Amygdala (tissue), 56 donors: ENCODE measurements around the gene ELFN2.
A peak's percentile ranks its signal among the peaks of the same experiment; 100 is the strongest.

ENCODE experiments used
- DNase-seq, 56 donors: peaks; one replicate each; lab custom pipeline; 2025; lab: John Stamatoyannopoulos, UW

The ELFN2 gene

DNA sequence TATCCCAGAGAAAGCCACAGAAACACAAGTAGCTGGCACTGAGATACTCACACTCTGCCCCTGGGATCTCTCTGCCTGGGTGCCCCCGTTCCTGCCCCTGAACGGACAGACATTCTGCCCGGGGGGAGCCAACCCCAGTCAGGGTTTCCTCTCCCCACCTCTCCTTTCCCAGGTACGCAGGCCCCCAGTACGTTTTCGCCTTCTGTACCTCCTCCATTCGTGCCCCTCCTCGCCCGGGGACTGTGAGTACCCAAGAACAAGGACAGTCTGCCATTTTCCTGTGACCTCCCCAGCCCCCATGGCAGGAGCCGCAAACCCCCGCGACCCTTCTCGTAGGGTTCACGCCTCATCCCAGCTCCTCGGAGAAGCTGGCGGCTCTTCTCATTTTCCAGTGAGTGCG, 29.1 kb upstream of the ELFN2 start:
- DNase-seq: no peak

DNA sequence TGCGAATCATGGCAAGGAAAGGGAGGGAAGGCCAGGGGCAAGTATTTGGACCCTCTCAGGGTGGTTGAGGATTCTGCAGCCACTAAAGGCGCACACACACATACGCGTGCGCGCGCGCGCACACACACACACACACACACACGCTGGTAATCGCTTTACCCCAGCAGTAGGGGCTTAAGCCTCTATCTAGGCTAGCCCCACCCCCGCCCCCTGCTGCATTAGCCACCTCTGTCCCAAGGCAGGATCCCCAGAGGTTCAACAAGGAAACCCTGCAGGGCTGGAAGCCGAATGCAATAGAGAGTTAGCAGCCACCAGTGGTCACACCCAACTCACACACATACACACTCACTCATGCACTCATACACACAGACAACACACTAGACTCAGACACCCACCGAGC, 28.6 kb upstream of the ELFN2 start:
- DNase-seq: no peak

DNA sequence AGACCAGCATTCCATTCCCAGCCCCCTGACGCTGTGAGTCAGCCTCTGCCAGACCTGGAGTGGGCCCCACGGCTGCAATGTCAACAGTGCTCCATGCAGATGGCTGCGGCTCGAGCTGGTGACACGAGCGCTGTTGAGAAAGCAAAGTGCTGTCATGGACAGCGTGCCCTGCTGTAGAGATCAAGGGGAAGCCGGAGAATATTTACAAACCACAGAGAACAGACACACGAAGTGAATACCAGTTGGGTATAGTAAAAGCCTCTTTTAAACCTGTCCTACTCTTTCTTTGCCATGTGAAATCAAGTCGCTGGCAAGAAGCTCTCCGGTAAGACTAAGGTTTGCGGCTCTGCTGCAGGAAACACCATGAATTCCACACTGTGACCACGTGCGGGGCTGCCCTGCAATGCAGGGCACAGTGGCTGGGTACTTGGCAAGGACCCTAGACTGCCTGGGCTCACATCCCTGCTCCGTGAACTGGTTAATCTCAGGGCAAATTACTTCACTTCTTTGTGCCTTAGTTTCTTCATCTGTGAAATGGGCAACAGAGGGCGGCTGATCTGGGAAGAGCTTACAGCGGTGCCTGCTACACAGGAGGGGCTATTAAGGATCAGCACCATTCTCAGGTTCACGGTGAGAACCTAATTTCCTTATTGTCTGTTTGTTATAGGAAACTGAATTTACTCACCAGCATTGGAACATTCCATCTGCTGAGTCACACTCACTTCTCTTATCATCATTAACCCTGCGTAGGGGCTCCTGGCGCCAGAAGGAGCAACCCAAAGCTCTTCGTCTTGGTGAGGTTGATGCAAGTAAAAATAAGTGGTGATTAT, 27.8 kb upstream of the ELFN2 start:
- DNase-seq: no peak

DNA sequence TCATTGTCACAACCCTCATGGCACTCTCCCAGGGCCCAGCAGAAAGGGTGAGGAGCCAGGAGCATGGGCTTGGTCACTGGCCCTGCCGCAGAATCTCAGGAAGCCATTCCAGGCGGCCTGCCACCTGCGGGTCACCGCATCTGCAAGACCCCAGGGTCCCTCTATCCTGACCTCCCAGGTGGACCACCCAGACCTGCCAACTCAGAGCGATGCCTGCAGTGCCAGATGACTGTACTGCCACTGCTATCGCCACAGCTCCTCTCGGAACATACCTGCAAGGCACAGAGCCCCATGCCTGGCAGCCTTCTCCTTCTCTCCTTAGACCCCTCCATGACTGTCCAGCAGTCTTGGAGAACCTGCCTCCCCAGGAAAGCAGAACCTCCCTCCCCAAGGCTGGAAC, 26.4 kb upstream of the ELFN2 start:
- no peak for DNase-seq

DNA sequence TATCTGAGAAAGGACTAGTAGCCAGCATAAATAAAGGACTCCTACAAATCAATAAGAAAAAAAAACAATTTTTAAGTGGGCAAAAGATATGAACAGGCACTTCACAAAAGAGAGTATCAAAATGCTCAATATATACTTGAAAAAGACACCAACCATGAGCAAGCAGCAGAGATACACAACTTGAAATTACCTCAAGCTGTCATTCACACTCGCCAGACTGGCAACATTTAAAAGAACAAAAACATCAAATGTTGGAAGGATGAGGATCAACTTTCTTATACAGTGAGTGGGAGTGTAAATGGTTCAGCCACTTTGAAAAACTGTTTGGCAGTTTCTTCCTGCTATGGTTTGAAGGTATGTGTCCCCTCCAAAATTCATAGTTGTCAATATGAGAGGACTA, 23.9 kb upstream of the ELFN2 start:
- no peak for DNase-seq

DNA sequence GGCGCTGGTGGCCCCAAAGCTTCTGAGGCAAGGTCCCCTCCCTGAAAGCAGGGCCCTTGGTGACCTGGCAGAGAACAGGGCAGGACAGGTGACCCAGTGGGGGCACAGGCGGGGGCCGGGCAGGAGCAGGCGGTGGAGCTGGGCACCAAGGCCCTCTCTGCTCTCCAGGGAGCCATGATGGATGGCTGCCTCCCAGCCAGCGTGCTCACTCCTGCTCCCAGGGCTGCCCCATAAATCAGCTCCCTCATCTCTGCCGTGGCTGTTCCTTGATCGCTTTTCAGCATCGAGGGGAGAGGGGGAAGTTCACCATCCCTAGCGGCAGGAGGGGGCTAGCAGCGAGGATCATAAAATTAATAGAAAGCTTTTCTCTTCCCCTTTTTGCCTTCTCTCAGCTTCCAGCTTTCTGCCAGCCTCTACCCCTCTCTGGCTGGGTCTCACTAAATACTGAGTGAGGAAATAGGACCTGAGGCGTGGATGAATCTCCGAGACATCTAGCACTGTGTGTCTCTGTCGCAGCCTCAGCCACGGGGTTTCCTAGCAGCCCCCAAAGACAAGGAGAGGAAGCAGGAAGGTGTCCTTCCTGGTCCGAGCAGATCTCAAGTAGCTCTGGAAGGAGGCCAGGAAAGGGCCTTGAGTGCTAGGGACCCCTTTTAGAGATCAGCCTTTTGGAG, 22.2 kb upstream of the ELFN2 start:
- no peak for DNase-seq

DNA sequence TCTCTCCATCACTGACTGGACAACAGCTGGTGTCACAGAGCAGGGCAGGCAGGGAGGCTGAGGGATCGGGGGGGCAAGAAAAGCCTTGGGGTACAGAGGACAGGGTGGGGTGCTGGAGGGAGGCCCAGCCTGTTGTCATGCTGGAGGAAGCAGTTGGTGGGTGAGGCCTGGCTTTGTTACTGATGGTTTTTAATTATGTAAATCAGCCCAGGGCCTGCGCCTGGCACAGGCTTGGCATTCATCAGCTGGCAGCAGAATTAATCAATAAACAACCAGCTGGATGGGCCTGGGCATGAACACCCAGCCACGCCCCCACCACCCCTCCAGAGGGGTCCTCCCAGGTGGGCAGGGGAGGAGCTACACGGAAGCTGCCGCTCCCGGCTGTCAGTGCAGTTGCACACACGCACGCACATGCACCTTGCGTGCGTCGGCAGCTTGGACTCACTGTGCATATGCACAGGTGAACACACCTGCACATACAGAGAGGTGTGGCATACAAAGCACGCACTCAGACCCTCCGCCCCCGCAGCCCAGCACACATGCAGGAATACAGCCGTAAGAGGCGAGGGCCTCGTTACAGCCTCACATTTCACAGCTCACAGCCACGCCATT, 21.3 kb upstream of the ELFN2 start:
- peak in 1 of 56 donors; percentile 39 for DNase-seq

DNA sequence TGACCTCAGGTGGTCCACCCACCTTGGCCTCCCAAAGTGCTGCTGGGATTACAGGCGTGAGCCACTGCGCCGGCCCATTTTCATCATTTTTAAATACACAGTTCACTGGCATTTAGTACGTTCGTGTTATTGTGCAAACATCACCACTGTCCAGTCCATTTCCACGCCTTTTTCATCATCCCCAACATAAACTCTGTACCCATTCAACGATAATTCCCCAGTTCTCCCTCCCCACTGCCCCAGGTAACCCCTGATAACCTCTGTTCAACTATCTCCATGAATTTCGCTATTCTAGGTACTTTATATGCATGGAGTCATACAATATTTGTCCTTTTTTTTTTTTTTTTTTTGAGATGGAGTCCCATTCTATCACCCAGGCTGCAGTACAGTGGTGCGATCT, 18.2 kb upstream of the ELFN2 start:
- no peak for DNase-seq

DNA sequence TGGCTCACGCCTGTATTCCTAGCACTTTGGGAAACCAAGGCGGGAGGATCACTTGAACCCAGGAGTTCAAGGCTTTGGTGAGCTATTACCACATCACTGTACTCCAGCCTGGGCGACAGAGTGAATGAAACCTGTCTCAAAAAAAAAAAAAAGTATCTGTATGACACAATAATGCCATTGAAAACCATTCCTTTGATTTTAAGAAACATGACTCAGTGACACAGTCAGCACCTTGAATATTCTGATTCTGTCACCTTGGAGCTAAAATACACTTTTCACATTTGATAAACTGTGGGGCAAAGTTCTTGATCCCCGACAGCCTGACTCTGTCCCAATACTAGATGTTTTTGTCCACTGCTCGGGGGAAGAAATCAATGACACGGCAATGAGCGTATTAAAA, 16.7 kb upstream of the ELFN2 start:
- DNase-seq: no peak

DNA sequence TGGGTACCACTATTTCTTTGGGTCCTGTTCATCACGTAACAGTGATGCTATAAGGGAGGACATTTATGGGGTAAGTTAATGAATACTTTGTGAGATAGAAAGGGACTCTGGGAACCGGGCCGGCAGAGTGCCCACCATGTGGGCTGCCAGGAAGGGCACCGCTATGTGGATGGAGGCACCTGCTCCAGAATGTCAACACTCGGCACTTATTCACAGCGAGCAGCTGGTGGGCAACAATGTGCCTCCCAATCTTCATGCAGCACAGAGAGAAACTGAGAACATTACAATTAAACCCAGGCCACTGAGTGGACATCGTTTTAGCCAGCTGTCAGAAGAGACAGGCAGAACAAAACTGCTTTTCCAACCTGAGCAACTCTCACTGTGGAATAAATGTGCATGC, 15.8 kb upstream of the ELFN2 start:
- DNase-seq: no peak

DNA sequence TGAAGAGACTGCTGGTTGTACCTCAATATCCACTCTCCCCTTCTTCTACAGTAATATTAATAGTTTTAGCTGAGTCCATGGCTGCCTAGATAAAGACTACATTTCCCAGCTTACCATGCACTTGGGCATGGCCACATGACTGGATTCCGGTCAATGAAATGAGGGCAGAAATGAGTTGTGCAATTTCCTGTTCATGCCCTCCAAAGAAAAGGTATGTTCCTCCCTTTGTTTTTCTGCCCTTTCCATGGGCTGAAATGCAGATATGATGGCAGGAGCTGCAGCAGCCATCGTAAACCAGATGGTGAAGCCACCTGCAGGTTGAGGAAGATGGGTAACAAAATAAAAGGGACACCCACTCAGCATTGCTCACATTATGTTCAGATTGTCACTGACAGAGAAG, 15.3 kb upstream of the ELFN2 start:
- DNase-seq: no peak

DNA sequence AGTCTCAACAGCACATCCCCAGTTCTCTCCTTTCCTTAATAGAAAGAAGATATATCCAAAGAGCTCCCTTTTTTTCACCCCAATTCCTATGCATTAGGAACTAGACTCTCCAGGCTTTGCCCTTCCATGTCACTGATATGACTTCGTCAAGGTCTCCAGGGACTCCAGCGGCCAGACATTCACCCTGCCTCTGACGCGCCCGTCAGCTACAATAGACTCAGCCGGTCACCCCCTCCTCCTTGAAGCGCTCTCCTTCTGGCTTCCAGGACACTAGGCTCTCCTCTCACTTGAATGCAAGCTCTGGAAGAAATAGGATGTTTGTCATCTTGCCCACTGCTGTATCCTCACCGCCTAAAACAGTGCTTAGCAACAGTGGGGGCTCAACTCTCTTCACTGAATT, 14.9 kb upstream of the ELFN2 start:
- no peak for DNase-seq

DNA sequence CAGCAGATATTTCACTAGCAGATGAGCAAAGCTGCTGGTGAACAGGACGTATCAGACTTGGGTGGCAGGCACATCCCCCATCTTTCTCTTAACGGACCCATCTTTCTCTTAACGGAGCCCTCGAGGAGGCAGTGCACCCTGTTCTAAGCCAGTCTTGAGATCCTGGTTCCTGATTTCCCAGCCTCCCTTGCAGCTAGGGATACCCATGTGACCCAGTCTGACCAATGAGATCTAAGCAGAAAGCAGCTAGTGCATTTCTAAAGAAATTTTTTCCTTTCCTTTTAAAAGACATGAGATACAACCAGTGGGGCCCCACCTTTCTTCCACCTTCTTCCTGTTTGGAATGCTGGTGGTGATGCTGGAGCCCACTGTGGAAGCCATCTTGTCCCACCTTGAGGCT, 13.6 kb upstream of the ELFN2 start:
- no peak for DNase-seq

DNA sequence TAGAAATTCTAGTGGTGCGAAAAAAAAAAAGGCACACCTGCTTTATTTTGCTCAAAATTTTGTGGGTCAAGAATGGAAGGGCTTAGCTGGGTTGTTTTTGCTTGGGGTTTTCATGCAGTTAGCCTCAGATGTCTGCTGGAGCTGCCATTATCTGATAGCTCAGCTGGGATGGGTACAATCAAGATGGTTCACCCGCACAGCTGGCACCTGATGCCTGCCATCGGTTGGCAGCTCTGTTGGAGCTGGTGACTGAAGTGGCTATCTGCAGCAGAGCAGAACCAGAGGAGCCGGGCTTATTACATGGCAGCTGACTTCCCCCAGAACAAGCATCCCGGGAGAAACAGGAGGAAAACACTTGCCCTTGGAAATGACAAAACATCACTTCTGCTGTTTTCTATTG, 12.1 kb upstream of the ELFN2 start:
- DNase-seq: no peak

DNA sequence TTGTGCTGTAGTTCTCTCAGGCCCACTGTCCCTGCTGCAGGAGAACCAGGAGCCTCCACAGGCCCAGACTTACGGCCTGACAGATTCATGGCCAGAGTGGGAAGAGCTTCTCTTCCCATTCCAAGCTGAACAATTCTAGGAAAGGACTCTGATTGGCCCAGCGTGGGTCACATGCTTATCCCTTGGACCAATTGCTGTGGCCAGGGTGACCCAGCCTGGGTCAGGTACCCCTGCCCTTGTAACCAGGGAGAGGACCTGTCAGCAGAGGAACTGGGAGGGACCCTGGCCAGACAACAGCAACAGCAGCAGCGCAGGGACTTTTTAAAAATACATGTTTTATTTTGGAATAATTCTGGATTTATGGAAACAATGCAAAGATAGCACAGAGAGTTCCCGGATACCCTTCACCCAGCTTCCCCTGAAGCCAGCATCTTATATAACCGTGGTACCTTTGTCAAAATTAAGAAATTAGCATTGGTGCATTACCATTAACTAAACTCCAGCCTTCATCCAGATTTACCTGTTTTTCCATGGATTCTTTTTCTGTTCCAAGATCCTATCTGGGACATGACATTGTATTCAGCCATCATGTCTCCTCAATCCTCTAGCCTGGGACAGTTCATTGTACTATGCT, 8.8 kb upstream of the ELFN2 start:
- DNase-seq: no peak

DNA sequence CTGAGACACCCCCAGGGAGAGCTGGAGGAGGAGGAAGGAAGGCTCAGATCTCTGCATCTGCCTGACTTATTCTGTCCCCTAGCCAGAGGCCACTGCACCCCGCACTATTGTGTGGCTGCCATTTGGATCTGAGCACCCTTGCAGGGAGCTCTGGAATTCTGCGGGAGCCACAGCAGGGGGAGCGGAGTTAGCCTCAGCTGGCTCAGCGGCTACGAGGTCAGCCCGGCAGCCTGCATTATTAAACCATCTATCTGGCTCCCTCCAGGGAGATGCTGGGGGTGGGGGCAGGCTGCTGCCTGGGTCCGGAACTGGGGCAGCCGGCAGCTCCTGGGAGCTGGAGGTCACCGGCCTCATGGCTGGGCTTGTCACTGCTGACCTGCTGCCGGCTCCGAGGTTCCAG, 6.5 kb upstream of the ELFN2 start:
- no peak for DNase-seq

DNA sequence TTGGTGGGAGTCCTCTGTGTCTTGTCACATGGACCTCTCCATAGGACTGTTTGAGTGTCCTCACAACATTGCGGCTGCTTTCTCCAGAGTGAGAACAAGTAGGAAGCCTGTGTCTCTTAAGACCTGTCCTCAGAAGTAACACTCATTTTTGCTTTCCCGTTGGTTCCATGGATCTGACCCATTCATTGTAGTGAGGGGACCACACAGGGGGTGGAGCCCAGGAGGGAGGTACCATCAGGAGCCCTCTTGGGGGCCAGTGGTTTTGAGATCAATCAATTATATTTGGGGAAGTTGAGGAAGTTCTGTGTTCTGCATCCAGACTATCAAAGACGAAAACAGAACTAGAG, 5.4 kb upstream of the ELFN2 start:
- DNase-seq: no peak

DNA sequence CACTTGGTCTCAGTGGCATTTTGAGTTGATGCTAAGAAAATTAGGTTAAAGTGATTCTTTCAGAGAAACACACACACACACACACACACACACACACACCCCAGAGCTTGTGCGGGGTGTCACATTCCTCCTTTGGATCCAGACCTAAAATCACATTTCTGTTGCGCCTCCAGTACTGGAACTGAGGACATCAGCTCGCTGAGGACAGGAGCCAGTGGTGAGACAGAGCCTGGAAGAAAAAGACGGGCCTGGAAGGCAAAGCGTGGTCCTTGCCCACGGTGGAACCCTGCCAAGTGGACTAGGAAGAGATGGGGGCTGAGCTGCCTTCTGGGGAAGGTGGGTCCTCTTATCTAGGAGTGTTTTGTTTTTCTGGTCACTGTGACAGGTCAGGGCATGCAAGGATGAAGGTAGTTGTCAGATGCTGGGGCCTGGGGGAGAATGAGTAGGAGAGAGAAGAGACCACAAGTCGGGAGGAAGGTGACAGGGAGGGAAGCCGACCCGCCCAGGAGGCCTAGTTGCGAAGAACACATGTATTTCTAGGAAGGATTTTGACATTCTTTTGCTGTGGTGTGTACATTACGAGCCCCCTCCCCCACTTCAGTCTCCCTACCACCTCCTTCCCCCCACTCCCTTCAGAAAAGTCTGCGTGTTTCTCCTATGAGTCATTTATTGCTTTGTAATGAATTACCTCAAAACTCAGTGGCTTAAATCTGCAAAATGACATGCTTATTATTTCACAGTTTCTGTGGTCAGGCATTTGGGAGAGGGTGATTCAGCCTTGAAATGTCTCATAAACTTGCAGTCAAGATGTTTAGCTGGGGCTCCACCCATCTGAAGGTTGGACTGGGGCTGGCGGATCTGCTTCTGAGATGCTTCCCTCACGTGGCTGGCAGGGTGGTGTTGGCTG, 4.8 kb upstream of the ELFN2 start:
- DNase-seq: no peak

DNA sequence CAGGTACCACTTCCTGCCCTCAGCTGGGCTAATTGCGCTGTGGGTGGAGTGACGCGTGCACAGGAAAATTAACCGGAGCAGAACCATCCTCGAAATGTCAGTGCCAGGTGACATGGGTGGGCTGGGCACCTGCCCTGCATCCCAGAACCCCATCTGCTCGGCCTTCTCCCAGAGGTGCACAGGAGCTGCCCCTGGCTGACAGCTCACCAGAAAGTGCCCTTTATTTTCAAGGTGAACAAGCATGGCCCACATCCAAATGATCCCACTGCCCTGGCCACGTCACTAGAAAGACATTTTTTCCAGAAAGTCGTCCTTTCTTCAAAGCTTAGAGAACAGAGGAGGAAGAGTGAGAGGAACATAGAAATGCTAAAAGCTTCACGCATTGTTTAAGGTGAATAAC, 4.1 kb upstream of the ELFN2 start:
- DNase-seq: no peak

DNA sequence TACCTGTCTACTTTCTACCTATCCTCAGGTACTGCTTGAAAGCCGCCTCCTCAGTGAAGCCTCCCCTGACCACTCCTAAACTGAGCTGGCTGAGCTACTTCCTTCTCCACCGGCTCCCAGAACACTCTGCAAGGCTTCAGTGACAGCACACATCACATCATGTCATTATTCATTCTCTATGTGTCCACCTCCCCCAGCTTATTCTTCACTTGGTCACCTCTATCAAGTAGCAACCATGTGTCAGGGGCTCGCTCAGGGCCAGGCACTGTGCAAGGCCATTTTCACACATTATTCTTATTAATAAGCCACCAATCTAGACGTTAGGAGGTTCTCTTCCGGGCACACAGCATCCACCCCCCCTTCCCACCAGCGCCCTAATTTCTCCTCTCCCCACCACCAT, 3.7 kb upstream of the ELFN2 start:
- no peak for DNase-seq
